H1 (cell line): ENCODE results near the gene CCNI. TPM values are rescaled to one million over a fixed set of nuclear protein-coding genes. Genes with fewer than 3 reads are reported as not detected.

ENCODE experiments used
- CTCF ChIA-PET: fragments of 300-600 bp; sonication (Branson Sonifier 250); formaldehyde crosslinking; loops from one replicate; lab custom pipeline; 2021; ENCODE audit not compliant: partially characterized antibody; lab: Charles Lee
- POLR2A ChIA-PET: fragments of 300-600 bp; sonication (Branson Sonifier 250); formaldehyde crosslinking; loops from one replicate; lab custom pipeline; 2021; ENCODE audit warnings: inconsistent platforms; ENCODE audit not compliant: partially characterized antibody; lab: Charles Lee
- DNase-seq, 2 experiments: peaks; one replicate each; pipeline versions ENCODE4 v3.0.0 to v3.0.0-alpha.2; 2010 to 2022; ENCODE audit warnings: low spot score in 2 of 2, low read depth in 1 of 2, mixed read lengths in 1 of 2
- FAIRE-seq: peaks from 2 replicates; lab custom pipeline; 2011; peaks lifted over from hg19 to GRCh38; lab: Jason Lieb, UNC
- H2AFZ ChIP-seq: 2 replicates; pipeline ENCODE4 v1.8.1; 2012; ENCODE audit warnings: low read length, inconsistent platforms
- H2AK5ac ChIP-seq: 2 replicates; pipeline ENCODE4 v1.6.1; 2013; ENCODE audit warnings: low read depth, low read length
- H2BK120ac ChIP-seq: replicated peaks from 2 replicates; pipeline ENCODE3; 2013; ENCODE audit warnings: low read depth, low read length, inconsistent platforms
- H2BK12ac ChIP-seq: 2 replicates; pipeline ENCODE4 v1.6.1; 2013; ENCODE audit warnings: low read depth, low read length
- H2BK15ac ChIP-seq: 2 replicates; pipeline ENCODE4 v1.6.1; 2013; ENCODE audit warnings: low read length
- H2BK20ac ChIP-seq: 2 replicates; pipeline ENCODE4 v1.6.1; 2013; ENCODE audit warnings: low read length
- H2BK5ac ChIP-seq: 2 replicates; pipeline ENCODE4 v1.6.1; 2013; ENCODE audit warnings: low read depth, low read length
- H3K14ac ChIP-seq: 2 replicates; pipeline ENCODE4 v1.6.1; 2013; ENCODE audit warnings: inconsistent platforms; ENCODE audit not compliant: insufficient read length
- H3K18ac ChIP-seq: 2 replicates; pipeline ENCODE4 v1.6.1; 2013; ENCODE audit warnings: low read length; ENCODE audit errors: extremely low read depth
- H3K23ac ChIP-seq: 2 replicates; pipeline ENCODE4 v1.6.1; 2013; ENCODE audit warnings: inconsistent platforms; ENCODE audit not compliant: insufficient read length
- H3K23me2 ChIP-seq: 2 replicates; pipeline ENCODE4 v1.6.1; 2013; ENCODE audit warnings: low read depth, low read length
- H3K27ac ChIP-seq: 2 replicates; pipeline ENCODE4 v1.6.1; 2011; ENCODE audit warnings: low read depth, low read length, inconsistent platforms
- H3K27me3 ChIP-seq, 4 experiments: replicated peaks in 1 of 4; 1 replicate in 1 of 4; 2 replicates in 3 of 4; pipeline versions ENCODE4 v1.6.1 to v1.8.1; 2011 to 2013; ENCODE audit warnings: low read length in 3 of 4, mild to moderate bottlenecking in 3 of 4, inconsistent platforms in 2 of 4, mixed read lengths in 2 of 4, moderate library complexity in 1 of 4; ENCODE audit not compliant: control insufficient read depth in 3 of 4, insufficient read depth in 3 of 4; ENCODE audit errors: extremely low read depth in 1 of 4
- H3K36me3 ChIP-seq, 4 experiments: 2 replicates each; pipeline versions ENCODE4 v1.6.1 to v1.8.1; 2011 to 2013; ENCODE audit warnings: mild to moderate bottlenecking in 4 of 4, low read length in 3 of 4, moderate library complexity in 2 of 4, control low read depth in 1 of 4, inconsistent platforms in 1 of 4; ENCODE audit not compliant: insufficient read depth in 4 of 4, control insufficient read depth in 2 of 4
- H3K4ac ChIP-seq: replicated peaks from 2 replicates; pipeline ENCODE3; 2013; ENCODE audit warnings: low read length, low read depth, mixed read lengths, inconsistent platforms; ENCODE audit not compliant: insufficient read length
- H3K4me1 ChIP-seq, 4 experiments: replicated peaks in 1 of 4; 1 replicate in 1 of 4; 2 replicates in 3 of 4; pipeline versions ENCODE4 v1.6.1 to v1.8.1; 2011 to 2013; ENCODE audit warnings: low read length in 3 of 4, inconsistent platforms in 2 of 4, mixed read lengths in 1 of 4; ENCODE audit not compliant: insufficient read depth in 4 of 4, control insufficient read depth in 3 of 4
- H3K4me2 ChIP-seq, 2 experiments: 2 replicates each; pipeline versions ENCODE4 v1.6.1 to v1.8.1; 2011 to 2013; ENCODE audit warnings: low read depth in 2 of 2, low read length in 2 of 2, control low read depth in 1 of 2, inconsistent platforms in 1 of 2, mild to moderate bottlenecking in 1 of 2; ENCODE audit not compliant: insufficient read depth in 1 of 2
- H3K4me3 ChIP-seq, 4 experiments: fragments of 200-600, 300-600 bp in 1 of 4; sonication (generic), shearing (Covaris generic), sonication (Bioruptor Twin) in 1 of 4; 2 replicates each; pipeline versions ENCODE4 v1.5.1 to v1.8.1; 2011 to 2016; ENCODE audit warnings: low read length in 4 of 4, low read depth in 3 of 4, control low read depth in 2 of 4, inconsistent platforms in 2 of 4, mild to moderate bottlenecking in 2 of 4, mixed read lengths in 1 of 4, moderate library complexity in 1 of 4; ENCODE audit not compliant: insufficient read depth in 2 of 4; ENCODE audit errors: extremely low read depth in 1 of 4
- H3K56ac ChIP-seq: replicated peaks from 2 replicates; pipeline ENCODE3; 2013; ENCODE audit warnings: low read depth, mild to moderate bottlenecking, mixed read lengths, low read length, inconsistent platforms; ENCODE audit not compliant: insufficient read length
- H3K79me1 ChIP-seq: 2 replicates; pipeline ENCODE4 v1.6.1; 2013; ENCODE audit warnings: low read depth, low read length, control low read depth
- H3K79me2 ChIP-seq, 2 experiments: 2 replicates each; pipeline versions ENCODE4 v1.6.1 to v1.8.1; 2012 to 2013; ENCODE audit warnings: low read length in 2 of 2, mild to moderate bottlenecking in 2 of 2, inconsistent platforms in 1 of 2; ENCODE audit not compliant: insufficient read depth in 2 of 2, control insufficient read depth in 1 of 2
- H3K9ac ChIP-seq, 4 experiments: replicated peaks in 1 of 4; 1 replicate in 1 of 4; 2 replicates in 3 of 4; pipeline versions ENCODE4 v1.6.1 to v1.8.1; 2011 to 2013; ENCODE audit warnings: low read depth in 3 of 4, low read length in 3 of 4, control low read depth in 2 of 4, mild to moderate bottlenecking in 2 of 4, moderate library complexity in 2 of 4, inconsistent platforms in 1 of 4; ENCODE audit errors: extremely low read depth in 1 of 4
- H3K9me3 ChIP-seq, 2 experiments: 2 replicates each; pipeline versions ENCODE4 v1.6.1 to v1.8.1; 2012 to 2013; ENCODE audit warnings: mild to moderate bottlenecking in 2 of 2, moderate library complexity in 2 of 2, control low read depth in 1 of 2, inconsistent platforms in 1 of 2, low read depth in 1 of 2, low read length in 1 of 2, mixed read lengths in 1 of 2; ENCODE audit not compliant: insufficient read depth in 2 of 2
- H4K20me1 ChIP-seq, 2 experiments: replicated peaks in 1 of 2; 2 replicates each; pipeline versions ENCODE3 to v1.8.1; 2011 to 2013; ENCODE audit warnings: inconsistent platforms in 2 of 2, low read length in 2 of 2, mild to moderate bottlenecking in 1 of 2; ENCODE audit not compliant: insufficient read depth in 2 of 2, control insufficient read depth in 1 of 2
- H4K5ac ChIP-seq: 2 replicates; pipeline ENCODE4 v1.6.1; 2013; ENCODE audit warnings: low read length, low read depth, mixed read lengths, inconsistent platforms; ENCODE audit not compliant: insufficient read length
- H4K8ac ChIP-seq: 2 replicates; pipeline ENCODE4 v1.8.0; 2013; ENCODE audit warnings: mild to moderate bottlenecking, moderate library complexity, low read length, inconsistent platforms; ENCODE audit not compliant: insufficient read depth; ENCODE audit errors: extremely low read depth
- H4K91ac ChIP-seq: replicated peaks from 2 replicates; pipeline ENCODE3; 2013; ENCODE audit warnings: low read length, mixed read lengths, inconsistent platforms; ENCODE audit not compliant: insufficient read length
- CBX8 ChIP-seq: fragments of 300-800, 300-1000 bp; sonication (generic); IDR thresholded peaks from 2 replicates; pipeline ENCODE4 v1.7.1; 2016; ENCODE audit warnings: low read depth, low read length, borderline replicate concordance
- CTBP2 ChIP-seq: IDR thresholded peaks from 2 replicates; pipeline ENCODE4 v1.7.0; 2011; ENCODE audit warnings: borderline replicate concordance, mild to moderate bottlenecking, moderate library complexity, mixed read lengths, low read length; ENCODE audit not compliant: insufficient read depth, insufficient read length
- EGR1 ChIP-seq: IDR thresholded peaks from 2 replicates; pipeline ENCODE4 v1.6.1; 2011; ENCODE audit warnings: low read depth, low read length, borderline replicate concordance
- SP2 ChIP-seq: IDR thresholded peaks from 2 replicates; pipeline ENCODE4 v1.6.1; 2012; ENCODE audit warnings: mild to moderate bottlenecking, low read length, inconsistent platforms
- SUZ12 ChIP-seq: fragments of 200-600 bp; sonication (generic); IDR thresholded peaks from 2 replicates; pipeline ENCODE4 v1.6.1; 2012; ENCODE audit warnings: mild to moderate bottlenecking, inconsistent platforms, low read length, moderate library complexity, mixed read lengths
- WGBS, 2 experiments: shearing (Covaris generic) in 1 of 2; methylation state at CpG; one replicate each; pipeline versions ENCODE4 v1.1.6 to v1.1.7; 2013 to 2015; ENCODE audit warnings: low lambda C conversion rate in 2 of 2, mixed read lengths in 2 of 2, inconsistent platforms in 1 of 2, low coverage in 1 of 2, missing lambda C conversion rate in 1 of 2; ENCODE audit not compliant: insufficient replicate concordance in 2 of 2, insufficient coverage in 1 of 2, insufficient read length in 1 of 2; ENCODE audit errors: extremely low coverage in 1 of 2, missing lambda C conversion rate in 1 of 2; 5-methylcytosine and 5-hydroxymethylcytosine counted together
- polyA plus RNA-seq, 7 experiments: library from polyadenylated mRNA; depleted of rRNA in 3 of 7; stranded (reverse) in 5 of 7; unstranded in 2 of 7; fragments of >200 nt in 5 of 7; fragments of 200-250 nt in 2 of 7; gene quantifications; 1 replicate in 5 of 7; 2 replicates in 1 of 7; 4 replicates in 1 of 7; pipeline versions ENCODE4 v1.2.1 to v1.2.3, GENCODE V29; 2011 to 2013; ENCODE audit warnings: missing spikeins in 2 of 7, mixed read lengths in 2 of 7
- total RNA-seq: library from RNA; stranded (reverse); fragmentation: NEBNext Ultra II Directional; extraction: Animal tissue kit (Norgen Biotek cat#: 25700); gene quantifications from 2 replicates; pipeline ENCODE4 v1.2.1, GENCODE V29; 2021
- TF ChIP-seq, protein P1 (sequence below): IDR thresholded peaks from 2 replicates; pipeline ENCODE4 v1.6.1; 2011; ENCODE audit warnings: low read depth, mild to moderate bottlenecking, low read length; ENCODE audit not compliant: insufficient read depth

CCNI gene
- total and polyA plus RNA-seq, 2 of the 8 experiments (the other 6 are each of a cell fraction or from before 2014, with no cell fraction given): 97.8 to 234 TPM

DNA sequence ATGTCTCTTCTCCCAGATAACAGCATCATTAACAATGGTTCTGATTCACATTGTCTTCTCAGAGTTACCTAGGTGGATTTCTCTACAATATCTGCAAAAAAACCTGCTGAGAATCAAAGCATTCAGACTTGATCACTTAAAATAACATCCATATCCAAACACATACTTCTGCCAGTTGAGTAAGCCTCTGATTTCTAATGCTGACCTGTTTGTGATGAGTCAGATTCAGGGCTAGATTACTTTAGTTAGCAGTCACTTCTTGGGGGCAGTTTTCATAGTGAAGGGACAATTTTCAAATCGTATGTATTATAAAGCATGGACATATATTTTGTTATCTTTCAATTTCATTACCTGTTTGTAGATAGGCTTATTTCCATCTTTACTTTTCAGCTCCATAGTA, 35.5 kb downstream of the CCNI start:
- H2BK5ac ChIP-seq: no peak overlapping the region
- no peaks in the 10 kb centered on the region for H3K23me2 ChIP-seq
- H3K23ac ChIP-seq: no peak overlapping the region
- DNase-seq (no peak), FAIRE-seq (no peak)
- H2AK5ac ChIP-seq: no peak overlapping the region
- no peak overlapping the region for H4K5ac ChIP-seq
- H4K8ac ChIP-seq: no peak overlapping the region
- H3K56ac ChIP-seq: no peak overlapping the region
- H2BK20ac ChIP-seq: no peak overlapping the region
- peaks cover 0 to 3% (median 0%) of the 10 kb centered on the region in 4 experiments; a peak in 1 of 8 replicates for H3K36me3 ChIP-seq
- 89% methylated on average over 1 of the region's 1 CpG; no CpG with 5 or more reads in 1 of the 2 experiments for WGBS, 2 experiments
- no peak overlapping the region for H3K27ac ChIP-seq
- H2AFZ ChIP-seq: no peak overlapping the region
- H3K4me1 ChIP-seq: peaks cover 0 to 3% (median 0%) of the 10 kb centered on the region in 4 experiments; a peak in 1 of 7 replicates
- H2BK15ac ChIP-seq: no peak overlapping the region
- no peak overlapping the region for H2BK12ac ChIP-seq
- H4K91ac ChIP-seq: no peak overlapping the region
- H3K79me1 ChIP-seq: no peaks in the 10 kb centered on the region
- no peak overlapping the region for H3K14ac ChIP-seq
- H3K9me3 ChIP-seq: no peaks in the 10 kb centered on the region
- no peaks in the 10 kb centered on the region for H3K79me2 ChIP-seq
- H3K27me3 ChIP-seq: no peaks in the 10 kb centered on the region
- peaks cover 1 to 2% of the 10 kb centered on the region in 2 experiments for H4K20me1 ChIP-seq
- no peak overlapping the region for H3K4me3 ChIP-seq
- no peak overlapping the region for H3K18ac ChIP-seq
- H3K4ac ChIP-seq: no peak overlapping the region
- no peak overlapping the region for H3K9ac ChIP-seq
- CTCF ChIA-PET: interaction anchor here (1.0 to 1.9 kb wide), 6 partner anchors 8 to 163 kb away, joined by 3 to 10 read pairs (median 4); partner anchors contain the start of gene SEPTIN11
- no peak for TF ChIP-seq CBX8
- TF ChIP-seq CTBP2: no peak
- TF ChIP-seq, protein P1, sequence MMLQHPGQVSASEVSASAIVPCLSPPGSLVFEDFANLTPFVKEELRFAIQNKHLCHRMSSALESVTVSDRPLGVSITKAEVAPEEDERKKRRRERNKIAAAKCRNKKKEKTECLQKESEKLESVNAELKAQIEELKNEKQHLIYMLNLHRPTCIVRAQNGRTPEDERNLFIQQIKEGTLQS: no peak
- TF ChIP-seq EGR1: no peak
- no peak for TF ChIP-seq SUZ12
- no peak for TF ChIP-seq SP2
- no peak overlapping the region for H3K4me2 ChIP-seq
- H2BK120ac ChIP-seq: no peak overlapping the region
- POLR2A ChIA-PET: interaction anchor here (0.6 kb wide), 1 partner anchor 12 kb away, joined by 3 read pairs; no protein-coding TSS in a partner anchor
